Measurements from ENCODE around the gene PTPRR. TPM values are rescaled to one million over a fixed set of nuclear protein-coding genes. Genes with fewer than 3 reads are reported as not detected.
"Not testable (repeated sequence)": the region's sequence is repeated elsewhere in the genome, so short reads cannot be mapped to it uniquely, and the experiment has no call there.

The PTPRR gene
- total and polyA plus RNA-seq, 4 donors = 6.2 to 32.7 (median 17.5) TPM

GRCh38 chr12:70747445-70748260 is 172.9 kb downstream of the PTPRR start:
- no peaks in the 10 kb centered on the region for H3K36me3 ChIP-seq (ENCODE audit: control insufficient read depth, insufficient read depth, low read length)
- no peaks in the 10 kb centered on the region for H3K27me3 ChIP-seq (ENCODE audit: control insufficient read depth, insufficient read depth, low read length)
- no CpG with 5 or more reads among the region's 6 CpGs for WGBS (ENCODE audit: insufficient coverage)
- peak in 1 of 6 donors; percentile 41 for DNase-seq (ENCODE audit: low read depth in 4 of 6, low spot score in 6 of 6)
- no peak overlapping the region for H3K27ac ChIP-seq (ENCODE audit: low read depth, low read length)
- no peaks in the 10 kb centered on the region for H3K4me1 ChIP-seq (ENCODE audit: control insufficient read depth, insufficient read depth, low read length)
- H3K9me3 ChIP-seq (ENCODE audit: control insufficient read depth, insufficient read depth, low read length) = no peaks in the 10 kb centered on the region
- no peak overlapping the region for H3K4me3 ChIP-seq (ENCODE audit: low read depth, low read length)

GRCh38 chr12:70745048-70745447 is 175.5 kb downstream of the PTPRR start:
- no peaks in the 10 kb centered on the region for H3K9me3 ChIP-seq (ENCODE audit: control insufficient read depth, insufficient read depth, low read length)
- no peaks in the 10 kb centered on the region for H3K27me3 ChIP-seq (ENCODE audit: control insufficient read depth, insufficient read depth, low read length)
- no peak overlapping the region for H3K27ac ChIP-seq (ENCODE audit: low read depth, low read length)
- no peaks in the 10 kb centered on the region for H3K36me3 ChIP-seq (ENCODE audit: control insufficient read depth, insufficient read depth, low read length)
- no peak overlapping the region for H3K4me3 ChIP-seq (ENCODE audit: low read depth, low read length)
- no peaks in the 10 kb centered on the region for H3K4me1 ChIP-seq (ENCODE audit: control insufficient read depth, insufficient read depth, low read length)
- WGBS (ENCODE audit: insufficient coverage) = 90% methylated on average over 2 of the region's 7 CpGs
- no peak for DNase-seq (ENCODE audit: low read depth in 4 of 6, low spot score in 6 of 6)

- no peaks in the 10 kb centered on the region for H3K27me3 ChIP-seq (ENCODE audit: control insufficient read depth, insufficient read depth, low read length)
- H3K4me1 ChIP-seq (ENCODE audit: control insufficient read depth, insufficient read depth, low read length) = no peaks in the 10 kb centered on the region
- H3K9me3 ChIP-seq (ENCODE audit: control insufficient read depth, insufficient read depth, low read length) = no peaks in the 10 kb centered on the region
- no CpG with 5 or more reads among the region's 2 CpGs for WGBS (ENCODE audit: insufficient coverage)
- H3K36me3 ChIP-seq (ENCODE audit: control insufficient read depth, insufficient read depth, low read length) = no peaks in the 10 kb centered on the region
- H3K4me3 ChIP-seq (ENCODE audit: low read depth, low read length) = no peak overlapping the region
- H3K27ac ChIP-seq (ENCODE audit: low read depth, low read length) = no peak overlapping the region
- no peak for DNase-seq (ENCODE audit: low read depth in 4 of 6, low spot score in 6 of 6)
These were observed 176.4 kb downstream of the PTPRR start for GRCh38 chr12:70744178-70744577.

GRCh38 chr12:70741256-70741655 is 179.3 kb downstream of the PTPRR start:
- no peak for DNase-seq (ENCODE audit: low read depth in 4 of 6, low spot score in 6 of 6)
- H3K4me3 ChIP-seq (ENCODE audit: low read depth, low read length) = no peak overlapping the region
- H3K4me1 ChIP-seq (ENCODE audit: control insufficient read depth, insufficient read depth, low read length) = no peaks in the 10 kb centered on the region
- WGBS (ENCODE audit: insufficient coverage) = 74% methylated on average over 4 of the region's 4 CpGs
- no peaks in the 10 kb centered on the region for H3K36me3 ChIP-seq (ENCODE audit: control insufficient read depth, insufficient read depth, low read length)
- H3K27me3 ChIP-seq (ENCODE audit: control insufficient read depth, insufficient read depth, low read length) = no peaks in the 10 kb centered on the region
- no peaks in the 10 kb centered on the region for H3K9me3 ChIP-seq (ENCODE audit: control insufficient read depth, insufficient read depth, low read length)
- no peak overlapping the region for H3K27ac ChIP-seq (ENCODE audit: low read depth, low read length)

- H3K4me3 ChIP-seq (ENCODE audit: low read depth, low read length) = no peak overlapping the region
- no peaks in the 10 kb centered on the region for H3K9me3 ChIP-seq (ENCODE audit: control insufficient read depth, insufficient read depth, low read length)
- H3K4me1 ChIP-seq (ENCODE audit: control insufficient read depth, insufficient read depth, low read length) = no peaks in the 10 kb centered on the region
- 93% methylated on average over 2 of the region's 2 CpGs for WGBS (ENCODE audit: insufficient coverage)
- H3K27me3 ChIP-seq (ENCODE audit: control insufficient read depth, insufficient read depth, low read length) = no peaks in the 10 kb centered on the region
- peak in 1 of 6 donors; percentile 82 for DNase-seq (ENCODE audit: low read depth in 4 of 6, low spot score in 6 of 6)
- no peak overlapping the region for H3K27ac ChIP-seq (ENCODE audit: low read depth, low read length)
- H3K36me3 ChIP-seq (ENCODE audit: control insufficient read depth, insufficient read depth, low read length) = no peaks in the 10 kb centered on the region
These were observed 180.8 kb downstream of the PTPRR start for GRCh38 chr12:70739756-70740155.

GRCh38 chr12:70736351-70737133 is 184.0 kb downstream of the PTPRR start:
- Histone ChIP-seq H3K36me3 (ENCODE audit: control insufficient read depth, insufficient read depth, low read length) (no peaks in the 10 kb centered on the region), H3K4me1 (ENCODE audit: control insufficient read depth, insufficient read depth, low read length) (no peaks in the 10 kb centered on the region), H3K4me3 (ENCODE audit: low read depth, low read length) (no peak overlapping the region), H3K27me3 (ENCODE audit: control insufficient read depth, insufficient read depth, low read length) (no peaks in the 10 kb centered on the region), H3K27ac (ENCODE audit: low read depth, low read length) (no peak overlapping the region), H3K9me3 (ENCODE audit: control insufficient read depth, insufficient read depth, low read length) (no peaks in the 10 kb centered on the region)
- 71% methylated on average over 6 of the region's 8 CpGs for WGBS (ENCODE audit: insufficient coverage)
- no peak for DNase-seq (ENCODE audit: low read depth in 4 of 6, low spot score in 6 of 6)

- H3K4me1 ChIP-seq (ENCODE audit: control insufficient read depth, insufficient read depth, low read length); H3K36me3 ChIP-seq (ENCODE audit: control insufficient read depth, insufficient read depth, low read length); DNase-seq (ENCODE audit: low read depth in 4 of 6, low spot score in 6 of 6); H3K9me3 ChIP-seq (ENCODE audit: control insufficient read depth, insufficient read depth, low read length); H3K27me3 ChIP-seq (ENCODE audit: control insufficient read depth, insufficient read depth, low read length); H3K27ac ChIP-seq (ENCODE audit: low read depth, low read length); H3K4me3 ChIP-seq (ENCODE audit: low read depth, low read length): not testable (repeated sequence)
- WGBS (ENCODE audit: insufficient coverage) = no CpG with 5 or more reads among the region's 3 CpGs
These were observed 185.3 kb downstream of the PTPRR start for GRCh38 chr12:70735197-70735596.

GRCh38 chr12:70733385-70733784 is 187.2 kb downstream of the PTPRR start:
- H3K9me3 ChIP-seq (ENCODE audit: control insufficient read depth, insufficient read depth, low read length) = no peaks in the 10 kb centered on the region
- WGBS (ENCODE audit: insufficient coverage) = 0% methylated on average over 2 of the region's 4 CpGs
- no peaks in the 10 kb centered on the region for H3K36me3 ChIP-seq (ENCODE audit: control insufficient read depth, insufficient read depth, low read length)
- H3K4me3 ChIP-seq (ENCODE audit: low read depth, low read length) = no peak overlapping the region
- H3K27ac ChIP-seq (ENCODE audit: low read depth, low read length) = no peak overlapping the region
- H3K27me3 ChIP-seq (ENCODE audit: control insufficient read depth, insufficient read depth, low read length) = no peaks in the 10 kb centered on the region
- DNase-seq (ENCODE audit: low read depth in 4 of 6, low spot score in 6 of 6) = peak; percentile 52 to 96 (median 79)
- H3K4me1 ChIP-seq (ENCODE audit: control insufficient read depth, insufficient read depth, low read length) = no peaks in the 10 kb centered on the region

GRCh38 chr12:70732287-70732686 is 188.3 kb downstream of the PTPRR start:
- 53% methylated on average over 6 of the region's 8 CpGs for WGBS (ENCODE audit: insufficient coverage)
- H3K27me3 ChIP-seq (ENCODE audit: control insufficient read depth, insufficient read depth, low read length) = no peaks in the 10 kb centered on the region
- no peak overlapping the region for H3K27ac ChIP-seq (ENCODE audit: low read depth, low read length)
- no peak overlapping the region for H3K4me3 ChIP-seq (ENCODE audit: low read depth, low read length)
- no peaks in the 10 kb centered on the region for H3K4me1 ChIP-seq (ENCODE audit: control insufficient read depth, insufficient read depth, low read length)
- no peaks in the 10 kb centered on the region for H3K9me3 ChIP-seq (ENCODE audit: control insufficient read depth, insufficient read depth, low read length)
- H3K36me3 ChIP-seq (ENCODE audit: control insufficient read depth, insufficient read depth, low read length) = no peaks in the 10 kb centered on the region
- DNase-seq (ENCODE audit: low read depth in 4 of 6, low spot score in 6 of 6) = no peak
